Measurements from ENCODE around the gene RGSL1.

The RGSL1 gene

GRCh38 chr1:182608845-182609610 lies 159.1 kb downstream of the RGSL1 start:
- WGBS, 2 experiments = 88 to 90% methylated on average over 9 of the region's 9 CpGs

More at GRCh38 chr1:182608845-182609610, 159.1 kb downstream of the RGSL1 start:
- H3K27ac ChIP-seq (ENCODE audit: insufficient read depth, low read depth, low read length, poor library complexity, severe bottlenecking) = no peak overlapping the region
- peaks cover 32% of the 10 kb centered on the region for H3K4me1 ChIP-seq (ENCODE audit: control insufficient read depth, insufficient read depth, low read length)
- H3K9me3 ChIP-seq (ENCODE audit: control insufficient read depth, low read length) = no peaks in the 10 kb centered on the region
- peaks cover 20% of the 10 kb centered on the region for H3K27me3 ChIP-seq (ENCODE audit: control insufficient read depth, insufficient read depth, low read length, poor library complexity, severe bottlenecking)
- H3K4me3 ChIP-seq (ENCODE audit: insufficient read depth, low read depth, low read length) = no peak overlapping the region
- H3K36me3 ChIP-seq (ENCODE audit: control insufficient read depth, insufficient read depth, low read length) = no peaks in the 10 kb centered on the region
